ENCODE measurements around the gene CNOT4.

CNOT4 gene

GRCh38 chr7:135317676-135318325, 192.1 kb downstream of the CNOT4 start:
- DNase-seq = no peak

- DNase-seq = no peak
Observed at GRCh38 chr7:135316648-135317313, 193.1 kb downstream of the CNOT4 start.

GRCh38 chr7:135313971-135314370, 195.9 kb downstream of the CNOT4 start:
- no peak for DNase-seq

All from cerebellar nuclear complex (tissue), 1 donor.